Astrocyte of the spinal cord (primary cell): Measurements from ENCODE around the gene SMIM7.

Experiments
- DNase-seq: peaks from one replicate; pipeline ENCODE4 v3.0.0; 2011; ENCODE audit warnings: low read depth, low spot score
- H3K4me3 ChIP-seq: 2 replicates; pipeline ENCODE4 v1.5.1; 2011; ENCODE audit warnings: low read depth, mild to moderate bottlenecking, low read length, moderate library complexity
- in situ Hi-C: cut with HindIII; loops from 2 replicates; pipeline ENCODE4 v1.10.0; 2017; ENCODE audit warnings: low sequenced_read_pairs
- TF ChIP-seq, protein P1 (sequence below): IDR thresholded peaks from 2 replicates; pipeline ENCODE4 v1.5.1; 2012; ENCODE audit warnings: low read depth, mild to moderate bottlenecking, low read length, inconsistent platforms

Gene SMIM7

GRCh38 chr19:16624236-16624635, 35.7 kb downstream of the SMIM7 start:
- H3K4me3 ChIP-seq: no peak overlapping the region

GRCh38 chr19:16623576-16623975, 36.4 kb downstream of the SMIM7 start:
- H3K4me3 ChIP-seq: no peak overlapping the region
- no peak for DNase-seq
- in situ Hi-C loops: no loop called here
- TF ChIP-seq, protein P1, sequence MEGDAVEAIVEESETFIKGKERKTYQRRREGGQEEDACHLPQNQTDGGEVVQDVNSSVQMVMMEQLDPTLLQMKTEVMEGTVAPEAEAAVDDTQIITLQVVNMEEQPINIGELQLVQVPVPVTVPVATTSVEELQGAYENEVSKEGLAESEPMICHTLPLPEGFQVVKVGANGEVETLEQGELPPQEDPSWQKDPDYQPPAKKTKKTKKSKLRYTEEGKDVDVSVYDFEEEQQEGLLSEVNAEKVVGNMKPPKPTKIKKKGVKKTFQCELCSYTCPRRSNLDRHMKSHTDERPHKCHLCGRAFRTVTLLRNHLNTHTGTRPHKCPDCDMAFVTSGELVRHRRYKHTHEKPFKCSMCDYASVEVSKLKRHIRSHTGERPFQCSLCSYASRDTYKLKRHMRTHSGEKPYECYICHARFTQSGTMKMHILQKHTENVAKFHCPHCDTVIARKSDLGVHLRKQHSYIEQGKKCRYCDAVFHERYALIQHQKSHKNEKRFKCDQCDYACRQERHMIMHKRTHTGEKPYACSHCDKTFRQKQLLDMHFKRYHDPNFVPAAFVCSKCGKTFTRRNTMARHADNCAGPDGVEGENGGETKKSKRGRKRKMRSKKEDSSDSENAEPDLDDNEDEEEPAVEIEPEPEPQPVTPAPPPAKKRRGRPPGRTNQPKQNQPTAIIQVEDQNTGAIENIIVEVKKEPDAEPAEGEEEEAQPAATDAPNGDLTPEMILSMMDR: no peak

More at GRCh38 chr19:16624236-16624635, 35.7 kb downstream of the SMIM7 start:
- in situ Hi-C loops: no loop called here
- TF ChIP-seq, protein P1: no peak
- DNase-seq: no peak

DNA sequence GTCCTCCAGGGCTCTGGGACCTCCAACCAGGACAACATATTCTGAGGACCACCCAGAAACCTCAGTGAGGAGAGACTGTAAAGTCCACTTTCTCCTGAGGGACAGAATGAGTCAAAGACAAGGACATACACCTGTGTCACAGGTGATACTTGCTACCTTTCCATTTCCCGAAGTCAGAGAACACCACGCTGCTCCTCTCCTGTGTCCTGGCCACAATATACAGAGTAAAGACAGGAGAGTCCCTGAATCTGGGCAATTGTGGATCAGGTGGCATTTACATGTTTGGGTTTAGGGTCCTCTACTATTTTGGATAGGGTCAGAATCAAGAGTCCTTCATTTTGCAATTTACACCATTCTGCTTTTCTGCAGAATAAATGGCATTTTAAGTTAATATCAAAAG, 36.9 kb downstream of the SMIM7 start:
- in situ Hi-C loops: no loop called here
- TF ChIP-seq, protein P1: no peak
- DNase-seq: no peak

GRCh38 chr19:16621165-16621800, 38.7 kb downstream of the SMIM7 start:
- no peak overlapping the region for H3K4me3 ChIP-seq
- TF ChIP-seq, protein P1: no peak
- no peak for DNase-seq
- in situ Hi-C loops: no loop called here

More for the DNA sequence above, 36.9 kb downstream of the SMIM7 start:
- H3K4me3 ChIP-seq: no peak overlapping the region

- no peak overlapping the region for H3K4me3 ChIP-seq
- TF ChIP-seq, protein P1: no peak
- DNase-seq: no peak
- in situ Hi-C loops: no loop called here
Measured at GRCh38 chr19:16620584-16620983, 39.4 kb downstream of the SMIM7 start.

DNA sequence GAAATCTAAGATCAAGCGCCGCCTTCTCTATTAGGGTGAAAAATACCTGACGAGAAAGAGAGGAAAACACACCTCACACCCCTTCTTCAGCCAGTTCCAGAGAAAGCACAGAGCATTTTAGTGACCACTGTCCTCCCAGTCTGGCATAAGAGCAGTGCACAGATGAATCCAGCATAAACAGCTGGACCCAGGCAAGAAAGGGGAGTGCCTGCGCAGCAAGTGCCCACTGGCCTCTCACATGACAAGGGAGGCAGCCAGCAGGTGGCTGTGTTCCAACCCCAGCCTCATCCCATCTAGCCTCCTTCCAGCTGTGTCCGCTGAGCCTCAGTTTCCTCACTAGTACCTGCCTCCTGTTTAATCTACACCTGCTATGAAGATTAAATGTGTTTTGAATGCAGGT, 39.9 kb downstream of the SMIM7 start:
- H3K4me3 ChIP-seq: no peak overlapping the region
- DNase-seq: no peak
- TF ChIP-seq, protein P1: no peak
- in situ Hi-C loops: no loop called here
